ENCODE results near the gene CCDC66.

CCDC66 gene

DNA sequence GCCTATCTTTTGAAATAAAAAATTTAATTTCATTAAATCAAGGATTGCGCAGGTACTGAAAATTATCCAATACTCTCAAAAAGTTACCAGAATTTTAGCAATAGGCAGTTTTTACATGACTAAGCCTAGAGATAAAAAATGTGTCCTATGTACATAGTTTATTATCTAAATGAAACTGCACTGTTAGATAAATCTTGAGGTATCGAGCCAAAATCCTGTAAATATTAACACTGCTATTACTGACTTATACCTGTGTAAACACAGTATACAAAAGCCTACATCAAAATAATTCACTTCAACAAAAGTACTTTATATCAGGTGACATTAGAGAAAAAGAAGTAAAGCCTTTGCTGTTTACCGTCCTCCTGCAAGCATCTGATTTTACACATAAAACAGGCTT is 65.4 kb downstream of the CCDC66 start:
- no peak for DNase-seq

DNA sequence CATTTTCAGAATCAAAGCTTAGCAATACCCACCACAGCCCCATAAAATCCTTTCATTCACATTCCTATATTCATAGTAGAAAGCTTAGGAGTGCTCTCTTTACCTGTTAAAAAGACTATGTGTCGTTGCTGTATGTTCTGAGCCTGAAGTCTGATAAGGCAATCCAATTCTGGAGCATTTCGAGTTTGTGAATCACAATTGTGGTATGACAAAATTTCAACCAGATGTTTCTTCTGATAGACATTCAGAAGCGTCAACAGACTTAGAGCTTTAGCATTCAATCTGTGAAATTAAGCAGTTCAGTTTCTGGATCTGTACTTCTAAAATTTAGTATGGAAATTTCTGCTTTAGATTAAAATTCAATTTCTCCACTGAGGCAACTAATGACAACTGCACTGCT is 67.8 kb downstream of the CCDC66 start:
- DNase-seq = no peak

DNA sequence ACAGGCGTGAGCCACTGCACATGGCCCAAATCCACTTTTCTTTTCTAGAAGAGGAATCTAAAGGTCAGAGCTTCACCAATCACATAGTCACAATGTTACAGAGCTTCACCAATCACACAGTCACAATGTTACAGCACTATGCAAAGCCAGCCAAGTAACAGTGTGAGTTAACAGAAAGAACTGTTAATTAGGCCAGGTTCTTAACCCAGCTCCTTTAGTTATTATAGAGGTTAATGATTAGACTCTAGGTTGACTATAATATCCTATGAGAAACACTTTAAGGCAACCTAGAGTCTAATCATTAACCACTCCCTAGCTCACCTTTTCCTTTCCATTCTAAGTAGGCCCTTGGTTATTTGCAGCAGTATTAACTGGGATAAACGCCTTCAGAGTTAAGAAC is 72.1 kb downstream of the CCDC66 start:
- DNase-seq = no peak

DNA sequence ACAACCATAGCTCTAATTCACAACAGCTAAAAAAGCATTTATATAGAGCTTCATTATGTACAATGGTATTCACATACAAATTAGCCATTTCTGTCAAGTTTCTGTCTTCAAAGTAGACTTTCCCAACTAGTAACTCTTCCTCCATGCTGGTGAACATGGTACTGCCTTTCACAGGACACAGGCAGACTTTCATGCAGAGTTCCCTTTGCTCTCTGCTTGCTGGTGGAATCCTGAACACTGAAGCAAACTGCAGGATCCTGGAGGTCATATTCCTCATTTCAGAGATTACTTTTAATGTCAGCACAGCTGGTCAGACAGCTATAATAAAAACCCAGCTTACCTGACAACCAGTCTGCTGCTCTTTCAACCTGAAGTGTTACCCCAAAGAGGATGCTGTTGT is 72.5 kb downstream of the CCDC66 start:
- DNase-seq = no peak

DNA sequence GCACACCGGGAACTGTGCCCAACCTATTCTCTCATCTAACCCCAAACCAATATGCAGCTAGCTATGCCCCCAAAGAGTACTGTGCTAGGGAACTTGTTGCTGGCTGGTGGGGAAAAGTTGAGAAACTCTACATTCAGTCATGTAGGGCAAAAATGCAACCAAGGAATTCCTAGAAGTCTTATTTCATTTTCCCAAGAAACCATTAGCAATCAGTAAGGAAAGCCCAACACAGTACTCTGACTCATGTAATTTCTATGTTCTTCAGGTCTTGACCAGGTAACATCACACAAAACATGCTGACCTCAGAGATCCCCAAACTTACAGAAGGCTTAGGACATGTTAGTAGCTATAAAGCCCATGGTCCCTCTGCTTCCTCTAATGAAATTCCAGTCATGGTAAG is 74.0 kb downstream of the CCDC66 start:
- no peak for DNase-seq

DNA sequence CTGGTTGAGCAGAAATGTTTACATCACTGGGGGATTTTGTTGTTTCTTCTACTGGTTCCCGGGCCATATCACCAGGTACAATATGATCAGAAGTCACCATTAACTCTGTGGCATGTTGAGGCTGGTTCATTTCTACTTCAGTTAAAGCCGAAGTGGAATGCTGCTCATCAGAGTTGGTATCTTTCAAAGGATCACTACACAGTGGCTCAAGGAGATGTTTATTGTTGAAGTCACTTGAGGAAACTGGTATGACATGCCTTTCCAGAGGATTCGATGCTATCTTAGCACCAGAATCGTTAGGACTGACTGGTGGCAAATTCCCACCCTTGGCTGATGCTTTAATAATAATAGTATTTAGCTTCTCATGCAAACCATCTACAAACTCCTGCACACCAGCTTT is 76.2 kb downstream of the CCDC66 start:
- no peak for DNase-seq

DNA sequence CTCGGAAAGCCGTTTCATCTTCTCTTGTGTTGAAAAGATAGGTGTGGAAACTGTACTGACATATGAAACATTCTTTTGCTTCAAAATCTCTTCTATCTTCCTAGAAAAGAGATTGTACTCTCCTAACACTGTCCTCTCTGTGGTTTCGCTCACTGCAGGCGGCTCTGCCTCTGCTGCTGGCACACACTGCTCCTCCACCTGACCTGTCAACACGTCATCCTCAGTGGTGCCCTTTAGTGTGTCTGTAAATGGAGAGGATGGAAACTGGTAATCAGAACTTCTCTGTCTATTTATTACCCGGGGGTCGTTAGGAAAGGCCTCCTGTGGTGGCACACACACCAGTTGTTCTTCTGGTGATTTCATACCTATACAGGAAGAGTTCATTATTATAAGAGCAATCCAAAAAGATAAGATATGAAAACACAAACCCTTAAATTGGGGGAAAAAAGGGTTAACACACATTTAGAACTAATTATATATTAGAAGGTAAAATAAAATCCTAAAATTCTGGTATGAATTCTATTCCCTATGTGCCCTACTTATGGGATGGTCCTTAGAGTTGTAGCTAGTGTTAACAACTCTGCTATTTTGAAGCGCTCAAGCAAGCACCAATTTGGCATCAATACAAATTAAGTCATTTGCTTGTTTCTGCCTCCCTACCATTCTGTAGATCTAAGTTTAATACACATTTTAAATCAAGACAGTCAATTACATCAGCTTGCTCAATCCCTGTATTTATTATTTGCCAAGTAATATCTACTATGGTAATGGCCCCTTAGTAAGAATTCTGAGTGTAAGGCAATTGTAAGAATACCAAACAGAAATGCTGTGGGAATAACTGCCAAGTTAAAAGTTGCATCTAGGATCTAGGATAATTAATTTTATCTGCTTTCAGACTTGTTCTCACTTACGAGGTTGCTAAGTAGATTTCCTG is 76.9 kb downstream of the CCDC66 start:
- DNase-seq = no peak

DNA sequence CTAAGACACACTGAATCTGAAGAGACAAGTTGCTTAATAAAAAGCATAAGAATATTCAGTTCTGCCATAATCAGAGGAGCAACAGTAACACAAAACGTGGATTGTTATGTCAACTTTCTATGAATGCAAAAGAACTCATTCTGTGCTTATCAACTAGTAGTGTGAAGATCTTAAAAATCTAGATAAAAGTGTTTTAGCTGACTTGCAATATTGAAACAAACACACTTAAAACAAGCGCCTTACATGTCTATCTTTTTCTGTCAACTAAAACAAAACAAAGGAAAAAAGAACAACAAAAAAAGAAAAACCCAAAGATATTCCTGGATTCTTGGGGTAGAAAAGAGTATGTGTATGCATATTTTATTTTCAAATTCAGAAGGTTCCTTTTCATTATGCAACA is 88.4 kb downstream of the CCDC66 start:
- DNase-seq = no peak

DNA sequence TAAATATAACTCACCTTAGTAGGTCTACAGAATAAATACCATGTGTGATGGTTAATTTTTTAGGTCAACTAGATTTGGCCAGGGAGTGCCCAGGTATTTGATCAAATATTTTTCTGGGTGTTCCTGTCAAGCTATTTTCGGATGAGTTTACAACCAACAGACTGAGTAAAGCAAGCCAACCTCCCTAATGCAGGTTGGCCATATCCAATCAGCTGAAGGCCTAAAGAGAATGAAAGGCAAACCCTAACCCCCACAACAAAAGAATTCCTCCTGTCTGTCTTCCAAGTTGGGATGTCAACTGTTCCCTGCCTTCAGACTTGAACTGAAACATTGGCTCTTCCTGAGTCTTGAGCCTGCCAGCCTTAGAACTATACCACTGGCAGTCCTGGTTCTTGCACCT is 97.5 kb downstream of the CCDC66 start:
- DNase-seq = no peak

DNA sequence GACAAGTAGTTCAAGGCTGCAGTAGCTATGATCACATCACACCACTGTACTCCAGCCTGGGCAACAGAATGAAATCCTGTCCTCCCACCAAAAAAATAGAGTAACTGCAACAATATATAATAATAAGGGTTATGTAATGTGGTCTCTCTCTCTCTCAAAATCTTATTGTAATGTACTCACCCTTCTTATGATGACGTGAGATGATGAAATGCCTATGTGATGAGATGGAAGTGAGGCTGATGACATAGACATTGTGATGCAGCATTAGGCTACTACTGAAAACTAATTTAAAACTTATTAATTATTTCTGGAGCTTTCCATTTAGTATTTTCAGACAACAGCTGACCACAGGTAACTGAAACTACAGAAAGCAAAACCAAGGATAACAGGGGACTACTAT is 98.7 kb downstream of the CCDC66 start:
- DNase-seq = no peak

DNA sequence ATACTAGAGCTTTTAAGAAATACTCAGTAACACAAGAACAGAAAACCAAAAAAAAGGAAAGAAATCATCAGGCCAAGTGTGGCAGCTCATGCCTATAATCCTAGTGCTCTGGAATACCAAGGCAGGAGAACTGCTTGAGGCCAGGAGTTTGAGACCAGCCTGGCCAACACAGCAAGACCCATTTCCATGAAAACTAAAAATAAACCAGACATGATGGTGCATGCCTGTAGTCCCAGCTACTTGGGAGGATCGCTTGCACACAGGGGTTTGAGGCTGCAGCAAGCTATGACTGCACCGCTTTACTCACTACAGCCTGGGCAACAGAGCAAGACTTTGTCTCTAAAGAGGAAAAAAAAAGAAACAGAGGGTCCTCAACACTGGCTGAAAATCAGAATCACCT is 107.8 kb downstream of the CCDC66 start:
- no peak for DNase-seq

DNA sequence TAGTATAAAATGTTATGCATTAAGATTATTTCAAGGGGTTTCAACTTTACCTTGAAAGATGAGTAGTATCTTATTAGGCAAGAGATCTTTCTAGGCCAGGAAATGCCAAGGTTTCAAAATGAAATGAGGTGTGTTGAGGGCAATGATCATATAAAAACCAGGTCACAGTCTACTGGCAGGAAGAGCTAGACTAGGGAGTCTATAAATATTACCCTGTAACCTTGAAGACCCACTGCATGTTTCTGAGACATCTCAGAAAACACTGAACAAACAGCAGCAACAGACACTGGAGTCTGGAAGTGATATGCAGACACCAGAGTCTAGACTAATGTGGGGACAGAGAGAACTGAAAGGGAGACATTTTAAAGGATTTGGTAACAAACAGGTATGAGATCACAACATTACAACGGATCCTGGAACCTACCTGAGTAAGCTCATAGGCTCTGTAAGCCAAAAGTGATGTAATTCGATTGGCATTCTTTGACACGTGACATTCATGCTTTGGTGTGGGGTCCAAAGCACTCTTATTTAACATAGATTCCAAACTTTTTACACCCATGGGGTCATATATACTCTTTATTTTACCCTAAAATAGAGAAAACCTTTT is 111.1 kb downstream of the CCDC66 start:
- DNase-seq = no peak

All from 8988T (cell line).